Measurements from ENCODE around the gene HMGN1. TPM values are rescaled to one million over a fixed set of nuclear protein-coding genes. Genes with fewer than 3 reads are reported as not detected.
"Not testable (repeated sequence)": the region's sequence is repeated elsewhere in the genome, so short reads cannot be mapped to it uniquely, and the experiment has no call there.

The HMGN1 gene
- total RNA-seq, 2 experiments from 2014 or later = 264 to 492 TPM

DNA sequence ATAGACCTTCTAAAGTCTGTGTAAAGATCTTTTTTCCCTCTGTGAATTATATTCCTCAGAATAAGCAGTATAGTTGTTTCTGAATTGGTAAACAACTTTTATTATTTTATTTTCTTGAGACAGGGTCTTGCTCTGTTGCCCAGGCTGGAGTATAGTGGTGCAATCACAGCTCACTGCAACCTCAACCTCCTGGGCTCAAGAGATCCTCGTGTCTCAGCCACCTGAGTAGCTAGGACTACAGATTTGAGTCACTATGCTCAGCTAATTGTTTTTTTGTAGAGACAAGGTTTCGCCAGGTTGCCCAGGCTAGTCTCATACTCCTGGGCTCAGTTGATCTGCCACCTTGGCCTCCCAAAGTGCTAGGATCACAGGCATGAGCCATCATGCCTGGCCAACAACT is 26.6 kb upstream of the HMGN1 start:
- CTCF ChIA-PET (ENCODE audit: unreplicated experiment) = interaction anchor here (0.6 kb wide), 1 partner anchor 12 kb away, joined by 7 read pairs; no protein-coding TSS in a partner anchor
- Histone ChIP-seq H3K4me3 (ENCODE audit: low read depth, low read length, poor library complexity, severe bottlenecking) (no peak overlapping the region), H3K9me3 (ENCODE audit: low read length) (no peaks in the 10 kb centered on the region), H2AFZ (ENCODE audit: low read length) (peak overlapping the region; percentile 43; the same call in 1 of the 2 replicates), H3K4me2 (ENCODE audit: low read length) (no peak overlapping the region), H3K9me2 (ENCODE audit: insufficient read depth, low read length) (no peaks in the 10 kb centered on the region), H3K4me1 (ENCODE audit: insufficient read depth, low read length, poor library complexity, severe bottlenecking) (peaks cover 29% of the 10 kb centered on the region), H3K79me2 (ENCODE audit: insufficient read depth, low read depth, low read length) (no peaks in the 10 kb centered on the region), H4K20me1 (ENCODE audit: insufficient read depth, low read length) (no peaks in the 10 kb centered on the region), H3K36me3 (ENCODE audit: insufficient read depth, low read length) (no peaks in the 10 kb centered on the region), H3K27ac (ENCODE audit: low read depth, low read length, poor library complexity, severe bottlenecking) (no peak overlapping the region)
- DNase-seq (ENCODE audit: low spot score) = no peak
- TF ChIP-seq EZH2phosphoT487 (IDR thresholded peaks at IDR 0.05; ENCODE audit: borderline replicate concordance, low read depth, low read length) = no peak
- TF ChIP-seq, protein P1, sequence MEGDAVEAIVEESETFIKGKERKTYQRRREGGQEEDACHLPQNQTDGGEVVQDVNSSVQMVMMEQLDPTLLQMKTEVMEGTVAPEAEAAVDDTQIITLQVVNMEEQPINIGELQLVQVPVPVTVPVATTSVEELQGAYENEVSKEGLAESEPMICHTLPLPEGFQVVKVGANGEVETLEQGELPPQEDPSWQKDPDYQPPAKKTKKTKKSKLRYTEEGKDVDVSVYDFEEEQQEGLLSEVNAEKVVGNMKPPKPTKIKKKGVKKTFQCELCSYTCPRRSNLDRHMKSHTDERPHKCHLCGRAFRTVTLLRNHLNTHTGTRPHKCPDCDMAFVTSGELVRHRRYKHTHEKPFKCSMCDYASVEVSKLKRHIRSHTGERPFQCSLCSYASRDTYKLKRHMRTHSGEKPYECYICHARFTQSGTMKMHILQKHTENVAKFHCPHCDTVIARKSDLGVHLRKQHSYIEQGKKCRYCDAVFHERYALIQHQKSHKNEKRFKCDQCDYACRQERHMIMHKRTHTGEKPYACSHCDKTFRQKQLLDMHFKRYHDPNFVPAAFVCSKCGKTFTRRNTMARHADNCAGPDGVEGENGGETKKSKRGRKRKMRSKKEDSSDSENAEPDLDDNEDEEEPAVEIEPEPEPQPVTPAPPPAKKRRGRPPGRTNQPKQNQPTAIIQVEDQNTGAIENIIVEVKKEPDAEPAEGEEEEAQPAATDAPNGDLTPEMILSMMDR (conservative IDR thresholded peaks at IDR 0.05; ENCODE audit: low read length) = no peak
- intact Hi-C loops (cut with micrococcal nuclease; ENCODE audit: unreplicated experiment) = no loop called here
- POLR2A ChIA-PET = interaction anchor here (0.6 to 3.6 kb wide), 7 partner anchors 12 to 351 kb away, joined by 3 to 15 read pairs (median 4); no protein-coding TSS in a partner anchor
- no TSS peak for BruUV-seq (replicated peaks)

DNA sequence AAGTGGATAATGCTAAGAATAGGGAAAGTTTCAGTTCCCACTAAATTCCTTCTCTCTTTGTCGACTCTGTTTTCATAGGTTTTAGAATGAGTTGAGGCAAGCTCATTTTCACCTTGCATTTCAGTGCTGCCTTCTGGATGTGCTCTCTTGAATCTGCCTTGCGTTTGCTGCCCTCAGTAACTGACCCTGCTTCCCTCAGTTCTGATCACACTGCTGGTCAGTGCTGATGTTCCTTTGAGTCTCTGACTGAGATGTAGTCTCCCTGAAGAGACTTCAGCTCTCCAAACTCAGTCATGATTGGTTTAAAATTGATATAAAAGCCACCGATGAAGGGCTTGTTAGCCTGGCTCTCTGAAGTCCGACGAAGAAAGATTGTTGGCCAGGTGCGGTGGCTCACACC is 25.2 kb upstream of the HMGN1 start:
- peak overlapping the region; percentile 98 for H2AFZ ChIP-seq (ENCODE audit: low read length)
- intact Hi-C loops (cut with micrococcal nuclease; ENCODE audit: unreplicated experiment) = no loop called here
- no peaks in the 10 kb centered on the region for H3K9me3 ChIP-seq (ENCODE audit: low read length)
- no TSS peak for BruUV-seq (replicated peaks)
- H3K79me2 ChIP-seq (ENCODE audit: insufficient read depth, low read depth, low read length) = no peaks in the 10 kb centered on the region
- peak overlapping the region; percentile 46 for H3K4me2 ChIP-seq (ENCODE audit: low read length)
- POLR2A ChIA-PET = interaction anchor here (0.7 to 2.1 kb wide), 7 partner anchors 11 to 190 kb away, joined by 3 to 8 read pairs (median 4); no protein-coding TSS in a partner anchor
- no peak for DNase-seq (ENCODE audit: low spot score)
- peak overlapping the region; percentile 18 for H3K4me3 ChIP-seq (ENCODE audit: low read depth, low read length, poor library complexity, severe bottlenecking)
- no peaks in the 10 kb centered on the region for H3K36me3 ChIP-seq (ENCODE audit: insufficient read depth, low read length)
- TF ChIP-seq EZH2phosphoT487 (IDR thresholded peaks at IDR 0.05; ENCODE audit: borderline replicate concordance, low read depth, low read length) = no peak
- TF ChIP-seq, protein P1 (conservative IDR thresholded peaks at IDR 0.05; ENCODE audit: low read length) = no peak
- no peaks in the 10 kb centered on the region for H4K20me1 ChIP-seq (ENCODE audit: insufficient read depth, low read length)
- H3K4me1 ChIP-seq (ENCODE audit: insufficient read depth, low read length, poor library complexity, severe bottlenecking) = peaks cover 26% of the 10 kb centered on the region
- CTCF ChIA-PET (ENCODE audit: unreplicated experiment) = interaction anchor here (2.1 kb wide), 1 partner anchor 14 kb away, joined by 6 read pairs; no protein-coding TSS in a partner anchor
- H3K9me2 ChIP-seq (ENCODE audit: insufficient read depth, low read length) = no peaks in the 10 kb centered on the region
- H3K27ac ChIP-seq (ENCODE audit: low read depth, low read length, poor library complexity, severe bottlenecking) = no peak overlapping the region

DNA sequence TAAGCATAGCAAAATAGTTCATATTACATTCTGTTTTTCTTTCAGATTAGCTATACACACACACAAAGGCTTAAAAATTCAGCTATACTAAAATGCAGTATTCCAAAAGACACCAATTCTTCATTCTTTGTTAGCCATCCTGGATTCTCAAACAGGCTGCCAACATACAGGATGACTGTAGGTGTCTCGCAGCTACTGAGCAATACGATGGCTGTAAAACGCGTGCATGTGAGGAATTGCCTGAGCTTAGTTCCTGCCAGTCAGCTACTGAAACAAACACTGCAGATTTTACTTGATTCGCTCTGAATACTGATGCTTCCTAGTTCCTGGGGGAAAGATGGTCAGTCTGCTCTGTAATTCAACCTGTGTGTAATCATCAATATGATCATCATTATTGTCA is 24.7 kb upstream of the HMGN1 start:
- no peak overlapping the region for H3K27ac ChIP-seq (ENCODE audit: low read depth, low read length, poor library complexity, severe bottlenecking)
- POLR2A ChIA-PET = interaction anchor here (0.7 to 2.1 kb wide), 7 partner anchors 10 to 189 kb away, joined by 3 to 8 read pairs (median 4); no protein-coding TSS in a partner anchor

DNA sequence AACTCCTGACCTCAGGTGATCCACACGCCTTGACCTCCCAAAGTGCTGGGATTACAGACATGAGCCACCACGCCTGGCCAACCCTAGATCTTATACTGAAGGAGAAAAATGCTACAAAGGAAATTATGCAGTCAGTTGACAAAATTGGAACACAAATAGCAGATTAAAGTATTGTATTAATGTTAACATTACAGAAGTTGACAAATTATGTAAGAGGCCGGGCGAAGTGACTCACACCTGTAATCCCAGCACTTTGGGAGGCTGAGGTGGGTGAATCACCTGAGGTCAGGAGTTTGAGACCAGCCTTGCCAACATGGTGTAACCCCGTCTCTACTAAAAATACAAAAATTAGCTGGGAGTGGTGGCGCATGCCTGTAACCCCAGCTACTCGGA is 21.0 kb upstream of the HMGN1 start:
- H3K36me3 ChIP-seq (ENCODE audit: insufficient read depth, low read length); H3K4me2 ChIP-seq (ENCODE audit: low read length); CTCF ChIA-PET (ENCODE audit: unreplicated experiment); H3K9me2 ChIP-seq (ENCODE audit: insufficient read depth, low read length); H3K79me2 ChIP-seq (ENCODE audit: insufficient read depth, low read depth, low read length); H4K20me1 ChIP-seq (ENCODE audit: insufficient read depth, low read length); H2AFZ ChIP-seq (ENCODE audit: low read length); H3K27ac ChIP-seq (ENCODE audit: low read depth, low read length, poor library complexity, severe bottlenecking); BruUV-seq (replicated peaks); H3K9me3 ChIP-seq (ENCODE audit: low read length); intact Hi-C loops (cut with micrococcal nuclease; ENCODE audit: unreplicated experiment); DNase-seq (ENCODE audit: low spot score); H3K4me3 ChIP-seq (ENCODE audit: low read depth, low read length, poor library complexity, severe bottlenecking): not testable (repeated sequence)
- H3K4me1 ChIP-seq (ENCODE audit: insufficient read depth, low read length, poor library complexity, severe bottlenecking) = peaks cover 22% of the 10 kb centered on the region
- POLR2A ChIA-PET = interaction anchor here (0.6 to 1.3 kb wide), 3 partner anchors 10 to 46 kb away, joined by 3 to 6 read pairs (median 4); a partner anchor contains a TSS

More for the DNA sequence above, 24.7 kb upstream of the HMGN1 start:
- CTCF ChIA-PET (ENCODE audit: unreplicated experiment) = interaction anchor here (0.6 to 2.1 kb wide), 2 partner anchors 11 to 14 kb away, joined by 3 to 6 read pairs; no protein-coding TSS in a partner anchor
- intact Hi-C loops (cut with micrococcal nuclease; ENCODE audit: unreplicated experiment) = no loop called here
- H4K20me1 ChIP-seq (ENCODE audit: insufficient read depth, low read length) = no peaks in the 10 kb centered on the region
- no peak for TF ChIP-seq EZH2phosphoT487 (IDR thresholded peaks at IDR 0.05; ENCODE audit: borderline replicate concordance, low read depth, low read length)
- TF ChIP-seq, protein P1 (conservative IDR thresholded peaks at IDR 0.05; ENCODE audit: low read length) = peak; percentile 71
- H2AFZ ChIP-seq (ENCODE audit: low read length) = peak overlapping the region; percentile 98
- H3K9me3 ChIP-seq (ENCODE audit: low read length) = no peaks in the 10 kb centered on the region
- no TSS peak for BruUV-seq (replicated peaks)
- H3K79me2 ChIP-seq (ENCODE audit: insufficient read depth, low read depth, low read length) = no peaks in the 10 kb centered on the region
- H3K4me3 ChIP-seq (ENCODE audit: low read depth, low read length, poor library complexity, severe bottlenecking) = peak overlapping the region; percentile 18
- no peaks in the 10 kb centered on the region for H3K9me2 ChIP-seq (ENCODE audit: insufficient read depth, low read length)
- DNase-seq (ENCODE audit: low spot score) = peak; percentile 79
- H3K4me1 ChIP-seq (ENCODE audit: insufficient read depth, low read length, poor library complexity, severe bottlenecking) = peaks cover 26% of the 10 kb centered on the region
- H3K4me2 ChIP-seq (ENCODE audit: low read length) = peak overlapping the region; percentile 46
- no peaks in the 10 kb centered on the region for H3K36me3 ChIP-seq (ENCODE audit: insufficient read depth, low read length)

Measured in OCI-LY7 (cell line).